T-helper 9 cell (primary cell): ENCODE results near the gene MIEF2.
"Not testable (repeated sequence)": the region's sequence is repeated elsewhere in the genome, so short reads cannot be mapped to it uniquely, and the experiment has no call there.

ENCODE experiments used
- DNase-seq: peaks from one replicate; pipeline ENCODE4 v3.0.0-alpha.2; 2020

MIEF2 gene

GRCh38 chr17:18300725-18301480 lies 40.4 kb downstream of the MIEF2 start:
- DNase-seq, result no peak

GRCh38 chr17:18303206-18303605 lies 42.7 kb downstream of the MIEF2 start:
- not testable (repeated sequence) for DNase-seq

- no peak for DNase-seq
Observed at GRCh38 chr17:18309202-18309601, 48.7 kb downstream of the MIEF2 start.

GRCh38 chr17:18314059-18314730 lies 53.7 kb downstream of the MIEF2 start:
- no peak for DNase-seq

GRCh38 chr17:18314731-18315561 lies 54.5 kb downstream of the MIEF2 start, which contains the start of the genes SMCR8 and TOP3A:
SMCR8 (plus strand) TSS chr17:18315293; CDS start chr17:18315790, 497 bp downstream.
TOP3A (minus strand) TSS chr17:18314994; CDS start chr17:18314778, 216 bp downstream.
- peak; percentile 96 for DNase-seq

GRCh38 chr17:18315562-18315922 lies 55.1 kb downstream of the MIEF2 start:
- DNase-seq, result no peak

GRCh38 chr17:18315961-18316360 lies 55.5 kb downstream of the MIEF2 start:
- no peak for DNase-seq
